Mucosa of stomach (tissue), 1 donor: ENCODE data around the gene HS2ST1.

ENCODE experiments used
- H3K27me3 ChIP-seq: one replicate; pipeline ENCODE4 v1.7.0; 2013; ENCODE audit warnings: mild to moderate bottlenecking, low read length; ENCODE audit not compliant: control insufficient read depth, insufficient read depth
- H3K36me3 ChIP-seq: one replicate; pipeline ENCODE4 v1.7.0; 2013; ENCODE audit warnings: low read length; ENCODE audit not compliant: control insufficient read depth, insufficient read depth
- H3K4me1 ChIP-seq: one replicate; pipeline ENCODE4 v1.7.0; 2013; ENCODE audit warnings: mild to moderate bottlenecking, low read length; ENCODE audit not compliant: control insufficient read depth, insufficient read depth
- H3K4me3 ChIP-seq: one replicate; pipeline ENCODE4 v1.7.0; 2013; ENCODE audit warnings: low read length
- H3K9ac ChIP-seq: one replicate; pipeline ENCODE4 v1.7.0; 2013; ENCODE audit warnings: mild to moderate bottlenecking, low read length, moderate library complexity
- H3K9me3 ChIP-seq: one replicate; pipeline ENCODE4 v1.7.0; 2013; ENCODE audit warnings: mild to moderate bottlenecking, low read length, moderate library complexity; ENCODE audit not compliant: control insufficient read depth
- donor health status: Pancreatic carcinoma.

HS2ST1 gene

GRCh38 chr1:87140831-87141540 is 226.6 kb downstream of the HS2ST1 start:
- no peaks in the 10 kb centered on the region for H3K27me3 ChIP-seq
- H3K36me3 ChIP-seq: no peaks in the 10 kb centered on the region
- H3K9ac ChIP-seq: no peak overlapping the region
- no peaks in the 10 kb centered on the region for H3K9me3 ChIP-seq
- no peak overlapping the region for H3K4me3 ChIP-seq
- no peaks in the 10 kb centered on the region for H3K4me1 ChIP-seq

GRCh38 chr1:87141556-87141955 is 227.1 kb downstream of the HS2ST1 start:
- Histone ChIP-seq H3K9ac (no peak overlapping the region), H3K4me3 (no peak overlapping the region), H3K36me3 (no peaks in the 10 kb centered on the region), H3K27me3 (no peaks in the 10 kb centered on the region), H3K9me3 (no peaks in the 10 kb centered on the region), H3K4me1 (no peaks in the 10 kb centered on the region)

DNA sequence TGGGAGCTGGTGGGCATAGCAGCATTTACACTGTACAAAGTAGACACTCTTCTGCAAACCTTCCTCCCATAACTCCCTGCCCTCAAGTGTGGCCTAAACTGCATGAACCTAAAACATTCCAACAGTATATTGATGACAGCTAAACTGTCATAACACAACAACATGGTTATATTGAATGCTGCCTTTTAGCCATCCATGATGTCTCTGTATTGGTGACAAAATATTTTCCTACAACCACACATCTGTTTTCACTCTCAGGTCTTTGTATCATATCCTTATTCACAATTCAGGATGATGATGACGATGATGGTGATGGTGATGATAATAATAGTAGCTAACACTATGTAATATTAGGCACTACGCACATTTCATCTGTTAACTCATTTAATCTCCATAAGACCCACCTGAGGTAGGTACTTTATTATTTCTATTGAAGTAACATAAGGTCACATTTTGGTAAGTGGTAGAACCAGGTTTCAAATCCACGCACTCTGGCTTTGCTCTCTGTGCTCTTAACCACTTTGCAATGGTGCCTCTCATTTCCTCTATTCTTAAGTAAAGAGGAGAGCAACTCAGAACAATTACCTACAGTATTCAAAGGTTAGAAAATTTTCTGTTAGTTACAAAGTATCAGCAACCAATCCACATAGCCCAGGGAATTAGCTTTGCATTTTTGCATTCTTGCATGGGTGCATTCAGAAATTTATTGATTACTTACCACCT is 229.1 kb downstream of the HS2ST1 start:
- Histone ChIP-seq H3K4me1 (no peaks in the 10 kb centered on the region), H3K4me3 (no peak overlapping the region), H3K27me3 (no peaks in the 10 kb centered on the region), H3K36me3 (no peaks in the 10 kb centered on the region), H3K9ac (no peak overlapping the region), H3K9me3 (no peaks in the 10 kb centered on the region)

DNA sequence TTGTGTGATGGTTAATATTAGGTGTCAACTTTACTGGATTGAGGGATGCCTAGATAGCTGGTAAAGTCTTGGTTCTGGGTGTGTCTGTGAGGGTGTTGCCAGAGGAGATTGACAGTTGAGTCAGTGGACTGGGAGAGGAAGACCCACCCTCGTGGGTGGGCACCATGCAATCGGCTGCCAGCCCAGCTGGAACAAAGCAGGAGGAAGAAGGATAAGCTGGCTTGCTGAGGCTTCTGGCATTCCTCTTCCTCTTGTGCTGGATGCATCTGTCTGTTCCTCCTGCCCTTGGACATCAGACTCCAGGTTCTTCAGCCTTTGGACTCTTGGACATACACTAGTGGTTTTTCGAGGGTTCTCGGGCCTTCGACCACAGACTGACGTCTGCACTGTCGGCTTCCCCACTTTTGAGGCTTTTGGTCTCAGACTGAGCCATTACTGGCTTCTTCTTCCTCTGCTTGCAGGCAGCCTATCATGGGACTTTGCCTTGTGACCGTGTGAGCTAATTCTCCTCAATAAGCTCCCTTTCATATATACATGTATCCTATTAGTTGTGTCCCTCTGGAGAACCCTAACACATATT is 230.0 kb downstream of the HS2ST1 start:
- Histone ChIP-seq H3K27me3 (no peaks in the 10 kb centered on the region), H3K9me3 (no peaks in the 10 kb centered on the region), H3K4me1 (peaks cover under 1% of the 10 kb centered on the region), H3K36me3 (no peaks in the 10 kb centered on the region), H3K9ac (no peak overlapping the region), H3K4me3 (no peak overlapping the region)

- no peak overlapping the region for H3K4me3 ChIP-seq
- no peaks in the 10 kb centered on the region for H3K36me3 ChIP-seq
- no peaks in the 10 kb centered on the region for H3K9me3 ChIP-seq
- peaks cover 3% of the 10 kb centered on the region for H3K4me1 ChIP-seq
- H3K9ac ChIP-seq: no peak overlapping the region
- no peaks in the 10 kb centered on the region for H3K27me3 ChIP-seq
These were observed 230.5 kb downstream of the HS2ST1 start for GRCh38 chr1:87144981-87145380.

GRCh38 chr1:87146538-87146937 is 232.1 kb downstream of the HS2ST1 start:
- Histone ChIP-seq H3K9me3 (no peaks in the 10 kb centered on the region), H3K4me3 (no peak overlapping the region)

DNA sequence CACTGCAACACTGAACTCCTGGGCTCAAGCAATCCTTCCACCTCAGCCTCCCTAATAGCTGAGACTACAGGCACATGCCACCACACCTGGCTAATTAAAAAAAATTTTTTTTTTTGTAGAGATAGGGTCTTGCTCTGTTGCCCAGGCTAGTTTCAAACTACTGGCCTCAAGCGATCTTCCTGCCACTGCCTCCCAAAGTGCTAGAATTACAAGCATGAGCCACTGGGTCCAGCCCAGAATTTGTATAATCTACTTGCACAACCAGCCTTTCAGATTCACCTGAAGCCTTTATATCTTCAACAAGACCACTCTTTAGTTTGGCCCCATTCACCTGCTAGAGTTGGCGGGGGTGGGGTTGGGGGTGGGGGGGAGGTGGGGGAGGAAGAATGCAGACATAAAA is 232.6 kb downstream of the HS2ST1 start:
- Histone ChIP-seq H3K4me1 (peaks cover 3% of the 10 kb centered on the region), H3K27me3 (no peaks in the 10 kb centered on the region), H3K4me3 (no peak overlapping the region), H3K9ac (no peak overlapping the region), H3K36me3 (no peaks in the 10 kb centered on the region), H3K9me3 (no peaks in the 10 kb centered on the region)

More at GRCh38 chr1:87146538-87146937, 232.1 kb downstream of the HS2ST1 start:
- Histone ChIP-seq H3K27me3 (no peaks in the 10 kb centered on the region), H3K4me1 (peaks cover 3% of the 10 kb centered on the region), H3K36me3 (no peaks in the 10 kb centered on the region), H3K9ac (no peak overlapping the region)

GRCh38 chr1:87147851-87148250 is 233.4 kb downstream of the HS2ST1 start:
- H3K9me3 ChIP-seq: no peaks in the 10 kb centered on the region
- H3K36me3 ChIP-seq: no peaks in the 10 kb centered on the region
- H3K9ac ChIP-seq: no peak overlapping the region
- peaks cover 3% of the 10 kb centered on the region for H3K4me1 ChIP-seq
- no peak overlapping the region for H3K4me3 ChIP-seq
- no peaks in the 10 kb centered on the region for H3K27me3 ChIP-seq

- no peak overlapping the region for H3K4me3 ChIP-seq
- H3K9ac ChIP-seq: no peak overlapping the region
These were observed 234.2 kb downstream of the HS2ST1 start for GRCh38 chr1:87148661-87149060.

GRCh38 chr1:87149241-87150041 is 235.0 kb downstream of the HS2ST1 start:
- no peak overlapping the region for H3K9ac ChIP-seq
- no peaks in the 10 kb centered on the region for H3K9me3 ChIP-seq
- no peaks in the 10 kb centered on the region for H3K36me3 ChIP-seq
- no peaks in the 10 kb centered on the region for H3K27me3 ChIP-seq
- no peak overlapping the region for H3K4me3 ChIP-seq
- H3K4me1 ChIP-seq: peaks cover 8% of the 10 kb centered on the region

More at GRCh38 chr1:87148661-87149060, 234.2 kb downstream of the HS2ST1 start:
- peaks cover 3% of the 10 kb centered on the region for H3K4me1 ChIP-seq
- no peaks in the 10 kb centered on the region for H3K27me3 ChIP-seq
- no peaks in the 10 kb centered on the region for H3K36me3 ChIP-seq
- no peaks in the 10 kb centered on the region for H3K9me3 ChIP-seq

GRCh38 chr1:87150143-87150542 is 235.7 kb downstream of the HS2ST1 start:
- Histone ChIP-seq H3K27me3 (no peaks in the 10 kb centered on the region), H3K4me1 (peaks cover 12% of the 10 kb centered on the region), H3K4me3 (no peak overlapping the region), H3K9me3 (no peaks in the 10 kb centered on the region), H3K9ac (no peak overlapping the region), H3K36me3 (no peaks in the 10 kb centered on the region)
